ENCODE results near the gene SERPINA3. TPM values are rescaled to one million over a fixed set of nuclear protein-coding genes. Genes with fewer than 3 reads are reported as not detected.

SERPINA3 gene
- total and polyA plus RNA-seq, 7 donors: 2.3 to 233 (median 94.5) TPM

DNA sequence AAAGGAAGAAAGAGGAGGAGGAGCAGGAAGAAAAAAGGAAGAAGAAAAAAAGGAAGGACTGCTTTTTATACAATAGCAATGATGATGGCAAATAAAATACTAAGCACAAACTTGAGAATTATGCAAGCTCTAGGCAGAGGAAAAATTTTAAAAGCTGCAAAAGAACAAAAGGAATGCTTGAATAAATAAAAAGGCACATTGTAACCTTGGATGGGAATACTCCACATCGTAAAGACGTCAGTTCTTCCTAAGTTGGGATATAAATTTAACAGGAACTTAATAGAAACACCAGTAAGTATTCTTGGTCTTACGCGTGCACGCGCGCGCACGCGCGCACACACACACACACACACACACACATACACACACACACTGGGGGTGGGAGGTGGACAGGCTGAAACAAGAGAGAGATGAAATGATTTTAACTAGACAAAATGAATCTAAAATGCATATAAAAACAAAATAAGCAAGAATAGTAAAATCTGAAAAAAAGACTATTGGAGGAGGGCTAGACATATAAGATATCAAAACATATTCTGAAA, 43.0 kb downstream of the SERPINA3 start:
- peaks cover 0 to 30% (median 3%) of the 10 kb centered on the region in 4 donors for H3K4me1 ChIP-seq
- WGBS, 2 donors: 50 to 56% methylated on average over 11 of the region's 11 CpGs
- TF ChIP-seq EP300 (IDR thresholded peaks at IDR 0.05) (peak in 1 of 4 donors; percentile 52), POLR2A (IDR thresholded peaks at IDR 0.05) (no peak), CTCF (IDR thresholded peaks at IDR 0.05) (no peak), POLR2AphosphoS5 (IDR thresholded peaks at IDR 0.05) (peak; percentile 3 to 74 (median 50))
- intact Hi-C loops (cut with DNase I): no loop called here
- no peaks in the 10 kb centered on the region for H3K36me3 ChIP-seq
- DNase-seq: peak; percentile 65
- peak overlapping the region in 3 of 4 donors; percentile 36 to 64 (median 37) for H3K27ac ChIP-seq
- H3K4me3 ChIP-seq: no peak overlapping the region
- H3K27me3 ChIP-seq: no peaks in the 10 kb centered on the region
- H3K9me3 ChIP-seq: no peaks in the 10 kb centered on the region

GRCh38 chr14:94656043-94656442, 43.9 kb downstream of the SERPINA3 start:
- peak; percentile 22 for DNase-seq
- H3K27ac ChIP-seq: no peak overlapping the region
- H3K4me1 ChIP-seq: peaks cover 0 to 30% (median 3%) of the 10 kb centered on the region in 4 donors
- H3K27me3 ChIP-seq: no peaks in the 10 kb centered on the region
- no peak for TF ChIP-seq POLR2A (IDR thresholded peaks at IDR 0.05)
- TF ChIP-seq CTCF (IDR thresholded peaks at IDR 0.05): no peak
- TF ChIP-seq POLR2AphosphoS5 (IDR thresholded peaks at IDR 0.05): no peak
- WGBS, 2 donors: 95 to 96% methylated on average over 4 of the region's 4 CpGs
- H3K4me3 ChIP-seq: no peak overlapping the region
- intact Hi-C loops (cut with DNase I): no loop called here
- no peaks in the 10 kb centered on the region for H3K9me3 ChIP-seq
- no peaks in the 10 kb centered on the region for H3K36me3 ChIP-seq

GRCh38 chr14:94659256-94659655, 47.1 kb downstream of the SERPINA3 start:
- intact Hi-C loops (cut with DNase I): no loop called here
- Histone ChIP-seq H3K27ac (no peak overlapping the region), H3K36me3 (no peaks in the 10 kb centered on the region), H3K4me1 (peaks cover 0 to 16% (median 1%) of the 10 kb centered on the region in 4 donors), H3K9me3 (no peaks in the 10 kb centered on the region), H3K4me3 (no peak overlapping the region), H3K27me3 (no peaks in the 10 kb centered on the region)
- WGBS, 2 donors: 79 to 84% methylated on average over 1 of the region's 1 CpG
- no peak for DNase-seq
- TF ChIP-seq POLR2AphosphoS5 (IDR thresholded peaks at IDR 0.05): no peak
- no peak for TF ChIP-seq CTCF (IDR thresholded peaks at IDR 0.05)
- no peak for TF ChIP-seq EP300 (IDR thresholded peaks at IDR 0.05)
- TF ChIP-seq POLR2A (IDR thresholded peaks at IDR 0.05): no peak

DNA sequence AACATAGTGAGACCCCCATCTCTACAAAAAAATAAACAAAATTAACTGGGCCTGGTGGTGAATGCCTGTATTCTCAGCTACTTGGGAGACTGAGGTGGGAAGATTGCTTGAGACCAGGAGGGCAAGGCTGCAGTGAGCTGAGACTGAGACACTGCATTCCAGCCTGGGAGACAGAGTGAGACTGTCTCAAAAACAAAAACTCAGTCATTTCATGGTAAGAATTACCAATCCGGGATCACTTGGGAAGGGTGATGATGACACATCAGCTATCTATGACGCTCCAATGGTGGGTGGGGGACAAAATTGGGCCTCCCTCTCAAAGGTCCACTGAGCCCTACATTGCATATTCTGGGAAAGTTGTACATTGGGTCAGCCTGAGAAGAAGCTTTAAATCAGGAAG, 47.7 kb downstream of the SERPINA3 start:
- H3K27ac ChIP-seq: no peak overlapping the region
- no peaks in the 10 kb centered on the region for H3K27me3 ChIP-seq
- H3K9me3 ChIP-seq: no peaks in the 10 kb centered on the region
- peak; percentile 7 for DNase-seq
- WGBS, 2 donors: 83 to 88% methylated on average over 2 of the region's 2 CpGs
- H3K4me3 ChIP-seq: no peak overlapping the region
- peaks cover 0 to 11% (median under 1%) of the 10 kb centered on the region in 4 donors for H3K4me1 ChIP-seq
- TF ChIP-seq EP300 (IDR thresholded peaks at IDR 0.05) (no peak), CTCF (IDR thresholded peaks at IDR 0.05) (no peak), POLR2A (IDR thresholded peaks at IDR 0.05) (no peak), POLR2AphosphoS5 (IDR thresholded peaks at IDR 0.05) (no peak)
- intact Hi-C loops (cut with DNase I): no loop called here
- H3K36me3 ChIP-seq: no peaks in the 10 kb centered on the region

All from sigmoid colon (tissue), 7 donors.